ENCODE measurements around the gene RIC8A. TPM values are rescaled to one million over a fixed set of nuclear protein-coding genes. Genes with fewer than 3 reads are reported as not detected.

Gene RIC8A
- total and polyA plus RNA-seq, 10 of the 15 experiments (the other 5 are each of a cell fraction or from before 2014, with no cell fraction given): 10.4 to 157 (median 81.4) TPM

- no peak overlapping the region for H3K9ac ChIP-seq (ENCODE audit: control insufficient read depth, insufficient read depth, low read length)
- no peaks in the 10 kb centered on the region for H3K79me2 ChIP-seq (ENCODE audit: control insufficient read depth, insufficient read depth, low read length)
- FAIRE-seq: no peak
- in situ Hi-C loops (cut with MboI): no loop called here
- no peak overlapping the region for H3K4me2 ChIP-seq (ENCODE audit: control insufficient read depth, insufficient read depth)
- no peaks in the 10 kb centered on the region for H3K9me3 ChIP-seq (replicated peaks; ENCODE audit: control insufficient read depth, insufficient read depth, low read length)
- 90% methylated on average over 14 of the region's 14 CpGs for WGBS (ENCODE audit: insufficient coverage, insufficient replicate concordance, low lambda C conversion rate, missing lambda C conversion rate)
- H4K20me1 ChIP-seq (ENCODE audit: control insufficient read depth, insufficient read depth): no peaks in the 10 kb centered on the region
- peaks cover 0 to 3% of the 10 kb centered on the region in 2 experiments; a peak in 2 of 4 replicates for H3K36me3 ChIP-seq (ENCODE audit: control insufficient read depth in 2 of 2, insufficient read depth in 2 of 2, low read length in 1 of 2)
- no peak for TF ChIP-seq TCF12 (IDR thresholded peaks at IDR 0.05; ENCODE audit: low read depth, low read length)
- no peak for TF ChIP-seq CBX5 (IDR thresholded peaks at IDR 0.05; ENCODE audit: low read depth)
- no peak for TF ChIP-seq FOXM1 (IDR thresholded peaks at IDR 0.05; ENCODE audit: low read depth, low read length)
- TF ChIP-seq WRNIP1 (IDR thresholded peaks at IDR 0.05; ENCODE audit: borderline replicate concordance, low read depth, low read length): no peak
- no peak for TF ChIP-seq ATF7 (IDR thresholded peaks at IDR 0.05; ENCODE audit: low read depth)
- TF ChIP-seq, protein P1, sequence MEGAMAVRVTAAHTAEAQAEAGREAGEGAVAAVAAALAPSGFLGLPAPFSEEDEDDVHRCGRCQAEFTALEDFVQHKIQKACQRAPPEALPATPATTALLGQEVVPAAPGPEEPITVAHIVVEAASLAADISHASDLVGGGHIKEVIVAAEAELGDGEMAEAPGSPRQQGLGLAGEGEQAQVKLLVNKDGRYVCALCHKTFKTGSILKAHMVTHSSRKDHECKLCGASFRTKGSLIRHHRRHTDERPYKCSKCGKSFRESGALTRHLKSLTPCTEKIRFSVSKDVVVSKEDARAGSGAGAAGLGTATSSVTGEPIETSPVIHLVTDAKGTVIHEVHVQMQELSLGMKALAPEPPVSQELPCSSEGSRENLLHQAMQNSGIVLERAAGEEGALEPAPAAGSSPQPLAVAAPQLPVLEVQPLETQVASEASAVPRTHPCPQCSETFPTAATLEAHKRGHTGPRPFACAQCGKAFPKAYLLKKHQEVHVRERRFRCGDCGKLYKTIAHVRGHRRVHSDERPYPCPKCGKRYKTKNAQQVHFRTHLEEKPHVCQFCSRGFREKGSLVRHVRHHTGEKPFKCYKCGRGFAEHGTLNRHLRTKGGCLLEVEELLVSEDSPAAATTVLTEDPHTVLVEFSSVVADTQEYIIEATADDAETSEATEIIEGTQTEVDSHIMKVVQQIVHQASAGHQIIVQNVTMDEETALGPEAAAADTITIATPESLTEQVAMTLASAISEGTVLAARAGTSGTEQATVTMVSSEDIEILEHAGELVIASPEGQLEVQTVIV (IDR thresholded peaks at IDR 0.05; ENCODE audit: borderline replicate concordance, partially characterized antibody): no peak
- TF ChIP-seq RAD21 (IDR thresholded peaks at IDR 0.05; ENCODE audit: insufficient read depth, low read depth, low read length): no peak
- no peak for TF ChIP-seq TCF7 (IDR thresholded peaks at IDR 0.05; ENCODE audit: borderline replicate concordance)
- no peak for TF ChIP-seq ZNF217 (IDR thresholded peaks at IDR 0.05)
- no peak for TF ChIP-seq PRDM15 (CRISPR knock-in tag; IDR thresholded peaks at IDR 0.05)
- no peak for TF ChIP-seq GABPA (IDR thresholded peaks at IDR 0.05; ENCODE audit: low read depth)
- no peak overlapping the region for H3K27ac ChIP-seq (ENCODE audit: control insufficient read depth, insufficient read depth)
- SMC1A ChIA-PET (ENCODE audit: uncharacterized antibody, unreplicated experiment): interaction anchor here (1.2 kb wide), 1 partner anchor 29 kb away, joined by 3 read pairs; no protein-coding TSS in a partner anchor
- no peak overlapping the region for H2AFZ ChIP-seq (ENCODE audit: control insufficient read depth, low read depth, low read length)
- intact Hi-C loops (cut with micrococcal nuclease; ENCODE audit: unreplicated experiment): no loop called here
- POLR2A ChIA-PET: no interaction called here
- no peak overlapping the region for H3K4me3 ChIP-seq
- CTCF ChIA-PET: no interaction called here
- BruUV-seq (replicated peaks): no TSS peak
- no peaks in the 10 kb centered on the region for H3K27me3 ChIP-seq (replicated peaks in 1 of 2; ENCODE audit: control insufficient read depth in 2 of 2, insufficient read depth in 2 of 2, low read length in 1 of 2)
- ATAC-seq: no peak
- RAD21 ChIA-PET (ENCODE audit: unreplicated experiment): no interaction called here
- DNase-seq (ENCODE audit: low read depth, low spot score): no peak
- H3K4me1 ChIP-seq (ENCODE audit: control insufficient read depth, insufficient read depth, low read length): no peaks in the 10 kb centered on the region
Observed at GRCh38 chr11:221998-222789, 14.7 kb downstream of the RIC8A start.
